GM23338 (cell line): ENCODE results near the gene MCTP2.

ENCODE experiments used
- CTCF ChIP-seq, 2 experiments: fragments of 200-600 bp in 1 of 2; sonication (generic) in 1 of 2; conservative IDR thresholded peaks; 2 replicates each; pipeline versions ENCODE4 v1.5.1 to v1.6.1; 2016 to 2017; ENCODE audit warnings: antibody characterized with exemption in 2 of 2, low read depth in 2 of 2, mild to moderate bottlenecking in 2 of 2, moderate library complexity in 1 of 2
- POLR2AphosphoS5 ChIP-seq: IDR thresholded peaks from 2 replicates; pipeline ENCODE4 v1.6.1; 2016; ENCODE audit warnings: antibody characterized with exemption, low read depth

- no peak for TF ChIP-seq POLR2AphosphoS5
- no peak for TF ChIP-seq CTCF (conservative IDR thresholded peaks at IDR 0.05; ENCODE audit: low read depth in 2 of 2)
These were observed 66.2 kb downstream of the MCTP2 start for GRCh38 chr15:94297558-94297957.
